HepG2 (cell line): ENCODE results near the gene GLRX5. TPM values are rescaled to one million over a fixed set of nuclear protein-coding genes. Genes with fewer than 3 reads are reported as not detected.

Source experiments
- ATAC-seq: fragments of 200-7000 bp; cut with Tn5 transposase; 3 replicates; pipeline ENCODE4 v1.9.1; 2020; ENCODE audit warnings: mild to moderate bottlenecking, moderate library complexity
- BruUV-seq: library from RNA; stranded (reverse); fragments of 400-500 nt; replicated peaks from 2 replicates; lab custom pipeline; 2021; lab: Mats Ljungman, UMichigan
- CTCF ChIA-PET: fragments of 300-600 bp; formaldehyde crosslinking; extraction: SDS; loops from one replicate; lab custom pipeline; 2021; ENCODE audit warnings: low total read pairs, inconsistent platforms, low intra/inter-chr PET ratio; lab: Yijun Ruan, JAX
- POLR2A ChIA-PET: fragments of 350-600 bp; sonication (Branson Sonifier 250); formaldehyde crosslinking; loops from one replicate; lab custom pipeline; 2020; ENCODE audit warnings: antibody characterized with exemption, inconsistent platforms; lab: Yijun Ruan, JAX
- DNase-seq: peaks from one replicate; pipeline ENCODE4 v3.0.0-alpha.2; 2015; ENCODE audit warnings: low spot score
- FAIRE-seq: peaks from 3 replicates; lab custom pipeline; 2011; peaks lifted over from hg19 to GRCh38; lab: Jason Lieb, UNC
- H2AFZ ChIP-seq: one replicate; pipeline ENCODE4 v1.6.1; 2011; ENCODE audit warnings: low read length, inconsistent platforms
- H3K27ac ChIP-seq: fragments of 300-600 bp; 3 replicates; pipeline ENCODE4 v1.8.0; 2011; ENCODE audit warnings: mixed run types, mild to moderate bottlenecking, mixed read lengths, low read length, inconsistent platforms; ENCODE audit not compliant: insufficient read depth; ENCODE audit errors: extremely low read length
- H3K27me3 ChIP-seq, 2 experiments: fragments of 200-600 bp in 1 of 2; 2 replicates in 1 of 2; 3 replicates in 1 of 2; pipeline versions ENCODE4 v1.6.0 to v1.8.0; 2011; ENCODE audit warnings: low read length in 2 of 2, mild to moderate bottlenecking in 2 of 2, moderate library complexity in 2 of 2, inconsistent platforms in 1 of 2; ENCODE audit not compliant: insufficient read depth in 2 of 2, control insufficient read depth in 1 of 2
- H3K36me3 ChIP-seq, 2 experiments: fragments of 200-600 bp in 1 of 2; replicated peaks in 1 of 2; 2 replicates in 1 of 2; 3 replicates in 1 of 2; pipeline versions ENCODE4 v1.5.1 to v1.8.0; 2011; ENCODE audit warnings: low read length in 2 of 2, inconsistent platforms in 1 of 2; ENCODE audit not compliant: insufficient read depth in 2 of 2, control insufficient read depth in 1 of 2
- H3K4me1 ChIP-seq: 2 replicates; pipeline ENCODE4 v1.5.1; 2012; ENCODE audit warnings: low read length, inconsistent platforms; ENCODE audit not compliant: insufficient read depth
- H3K4me2 ChIP-seq: 2 replicates; pipeline ENCODE4 v1.6.0; 2011; ENCODE audit warnings: low read depth, low read length, inconsistent platforms
- H3K4me3 ChIP-seq, 3 experiments: fragments of 200-600 bp in 1 of 3; sonication (generic), shearing (Covaris generic) in 1 of 3; replicated peaks in 1 of 3; 2 replicates each; pipeline ENCODE4 v1.5.1; 2011 to 2016; ENCODE audit warnings: low read length in 3 of 3, inconsistent platforms in 2 of 3, low read depth in 2 of 3, mild to moderate bottlenecking in 2 of 3, control low read depth in 1 of 3, mixed read lengths in 1 of 3; ENCODE audit not compliant: insufficient read depth in 1 of 3
- H3K79me2 ChIP-seq: one replicate; pipeline ENCODE4 v1.6.1; 2011; ENCODE audit warnings: low read length, inconsistent platforms; ENCODE audit not compliant: insufficient read depth
- H3K9ac ChIP-seq: 2 replicates; pipeline ENCODE4 v1.6.0; 2011; ENCODE audit warnings: mild to moderate bottlenecking, low read depth, low read length, inconsistent platforms; ENCODE audit not compliant: insufficient read depth
- H3K9me3 ChIP-seq: 2 replicates; pipeline ENCODE4 v1.5.1; 2012; ENCODE audit warnings: mild to moderate bottlenecking, low read length
- H4K20me1 ChIP-seq: 2 replicates; pipeline ENCODE4 v1.6.0; 2011; ENCODE audit warnings: inconsistent platforms, mild to moderate bottlenecking, low read length, moderate library complexity; ENCODE audit not compliant: insufficient read depth
- EZH2 ChIP-seq: conservative IDR thresholded peaks from 2 replicates; pipeline ENCODE4 v1.6.1; 2012; ENCODE audit warnings: mild to moderate bottlenecking, low read depth, low read length, moderate library complexity
- FOXM1 ChIP-seq: sonication (generic); formaldehyde crosslinking; IDR thresholded peaks from 2 replicates; pipeline ENCODE4 v1.5.0; 2020; ENCODE audit warnings: missing genetic modification reagents
- NFYB ChIP-seq: sonication (generic); formaldehyde crosslinking; IDR thresholded peaks from 2 replicates; pipeline ENCODE4 v1.4.0; 2020; ENCODE audit warnings: missing genetic modification reagents
- NR3C1 ChIP-seq: sonication (generic); formaldehyde crosslinking; IDR thresholded peaks from 2 replicates; pipeline ENCODE4 v1.4.0; 2020; ENCODE audit warnings: missing genetic modification reagents
- NRL ChIP-seq: sonication (generic); formaldehyde crosslinking; IDR thresholded peaks from 2 replicates; pipeline ENCODE4 v1.5.0; 2020; ENCODE audit warnings: missing genetic modification reagents, mild to moderate bottlenecking, moderate library complexity, borderline replicate concordance
- SSRP1 ChIP-seq: IDR thresholded peaks from 2 replicates; pipeline ENCODE4 v1.6.1; 2016; ENCODE audit warnings: control low read depth
- ZBTB1 ChIP-seq: sonication (generic); formaldehyde crosslinking; IDR thresholded peaks from 2 replicates; pipeline ENCODE4 v1.4.0; 2020; ENCODE audit warnings: missing genetic modification reagents, borderline replicate concordance
- ZIK1 ChIP-seq: sonication (generic); formaldehyde crosslinking; IDR thresholded peaks from 2 replicates; pipeline ENCODE4 v1.5.0; 2020; ENCODE audit warnings: mild to moderate bottlenecking, low read depth, missing genetic modification reagents, borderline replicate concordance
- ZNF121 ChIP-seq: sonication (generic); formaldehyde crosslinking; IDR thresholded peaks from 2 replicates; pipeline ENCODE4 v1.5.0; 2020; ENCODE audit warnings: mild to moderate bottlenecking, missing genetic modification reagents
- ZNF558 ChIP-seq: sonication (generic); formaldehyde crosslinking; IDR thresholded peaks from 2 replicates; pipeline ENCODE4 v1.9.0; 2022; ENCODE audit warnings: mild to moderate bottlenecking, missing genetic modification reagents, borderline replicate concordance
- ZNF644 ChIP-seq: IDR thresholded peaks from 2 replicates; pipeline ENCODE4 v1.6.1; 2016; ENCODE audit warnings: low read depth
- ZNF709 ChIP-seq: sonication (generic); formaldehyde crosslinking; IDR thresholded peaks from 2 replicates; pipeline ENCODE4 v1.5.0; 2020; ENCODE audit warnings: mild to moderate bottlenecking, missing genetic modification reagents
- ZNF737 ChIP-seq: sonication (generic); formaldehyde crosslinking; IDR thresholded peaks from 2 replicates; pipeline ENCODE4 v1.5.0; 2020; ENCODE audit warnings: missing genetic modification reagents, mild to moderate bottlenecking, borderline replicate concordance
- ZNF781 ChIP-seq: sonication (generic); formaldehyde crosslinking; IDR thresholded peaks from 2 replicates; pipeline ENCODE4 v1.5.1; 2020; ENCODE audit warnings: borderline replicate concordance, mild to moderate bottlenecking, missing genetic modification reagents; ENCODE audit errors: not compliant biosample characterization
- ZNF841 ChIP-seq: sonication (generic); formaldehyde crosslinking; IDR thresholded peaks from 2 replicates; pipeline ENCODE4 v1.8.1; 2023; ENCODE audit warnings: missing genetic modification reagents, borderline replicate concordance
- WGBS: methylation state at CpG from one replicate; pipeline ENCODE4 v1.1.6; 2017; ENCODE audit warnings: low lambda C conversion rate; 5-methylcytosine and 5-hydroxymethylcytosine counted together
- in situ Hi-C: cut with HindIII; loops from 2 replicates; pipeline ENCODE4 v1.10.0; 2017; ENCODE audit warnings: low pct_unique_long_range_greater_than_20kb; ENCODE audit not compliant: extremely low pct_ligation_motif_present
- intact Hi-C: fragments of 100-400 bp; cut with micrococcal nuclease; formaldehyde crosslinking; loops from one replicate; pipeline ENCODE4 v1.10.0; 2022; ENCODE audit not compliant: unreplicated experiment
- polyA plus RNA-seq, 8 experiments: library from polyadenylated mRNA; depleted of rRNA in 3 of 8; stranded (reverse) in 7 of 8; unstranded in 1 of 8; fragments of >200 nt; fragmentation: Illumina TruSeq in 4 of 8; extraction: Trizol in 4 of 8; gene quantifications; 2 replicates each; pipeline versions ENCODE4 v1.2.1 to v1.2.3, GENCODE V29; 2011 to 2016; ENCODE audit warnings: low read depth in 4 of 8, missing spikeins in 1 of 8, mixed read lengths in 1 of 8; ENCODE audit not compliant: insufficient read depth in 1 of 8
- total RNA-seq, 5 experiments: library from RNA; depleted of rRNA; stranded (reverse); fragments of >200 nt; fragmentation: Illumina TruSeq; extraction: Trizol; gene quantifications; 2 replicates each; pipeline ENCODE4 v1.2.3, GENCODE V29; 2016; ENCODE audit warnings: low read depth in 1 of 5
- TF ChIP-seq, protein P1 (sequence below): IDR thresholded peaks from 2 replicates; pipeline ENCODE4 v1.6.1; 2016; ENCODE audit warnings: missing genetic modification reagents, missing compliant biosample characterization
- TF ChIP-seq, protein P2 (sequence below): sonication (generic); formaldehyde crosslinking; IDR thresholded peaks from 2 replicates; pipeline ENCODE4 v1.8.0; 2022; ENCODE audit warnings: missing genetic modification reagents, mild to moderate bottlenecking, moderate library complexity, borderline replicate concordance

GLRX5 gene
- total and polyA plus RNA-seq, 2 of the 13 experiments (the other 11 are each of a cell fraction or from before 2014, with no cell fraction given), result 122 to 146 TPM

DNA sequence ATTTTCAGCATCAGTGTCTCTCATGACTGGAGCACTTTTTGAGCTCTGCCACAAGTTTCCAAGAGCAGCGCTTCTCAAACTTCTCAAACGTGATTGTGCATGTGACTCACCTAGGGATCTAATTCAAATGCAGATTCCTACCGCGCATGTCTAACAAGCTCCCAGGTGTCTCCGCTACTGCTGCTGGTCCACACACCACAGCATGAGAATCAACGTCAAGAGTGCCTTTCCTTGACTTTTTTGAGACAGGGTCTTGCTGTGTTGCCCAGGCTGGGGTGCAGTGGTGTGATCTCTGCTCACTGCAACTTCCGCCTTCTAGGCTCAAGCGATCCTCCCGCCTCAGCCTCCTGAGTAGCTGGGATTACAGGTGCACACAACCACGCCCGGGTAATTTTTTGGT is 22.4 kb downstream of the GLRX5 start:
- intact Hi-C loops, result no loop called here

DNA sequence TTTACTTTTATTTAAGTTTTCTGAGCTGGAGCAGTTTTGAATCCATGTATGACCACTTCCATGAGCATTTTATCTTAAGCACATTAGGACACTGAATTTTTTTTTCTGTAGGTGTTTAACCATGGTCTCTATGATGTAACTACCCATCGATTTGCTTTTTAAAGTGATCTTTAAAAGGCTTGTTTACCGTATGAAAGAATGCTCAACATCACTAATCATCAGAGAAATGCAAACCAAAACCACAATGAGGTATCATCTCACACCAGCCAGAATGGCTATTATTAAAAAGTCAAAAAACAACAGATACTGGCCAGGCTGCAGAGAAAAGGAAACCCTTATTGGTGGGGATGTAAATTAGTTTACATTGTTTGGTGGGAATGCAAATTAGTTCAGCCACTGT is 23.0 kb downstream of the GLRX5 start:
- H3K27me3 ChIP-seq, result no peaks in the 10 kb centered on the region
- 51% methylated on average over 2 of the region's 2 CpGs for WGBS
- no peak overlapping the region for H3K9ac ChIP-seq
- H3K4me3 ChIP-seq, result no peak overlapping the region
- DNase-seq, result no peak
- ChIA-PET CTCF (no interaction called here), POLR2A (no interaction called here)
- intact Hi-C loops, result no loop called here
- H3K4me1 ChIP-seq, result peaks cover 28% of the 10 kb centered on the region
- no peak overlapping the region for H3K27ac ChIP-seq
- H3K4me2 ChIP-seq, result no peak overlapping the region
- no peaks in the 10 kb centered on the region for H3K9me3 ChIP-seq
- H3K36me3 ChIP-seq, result no peaks in the 10 kb centered on the region
- H2AFZ ChIP-seq, result no peak overlapping the region
- no peaks in the 10 kb centered on the region for H3K79me2 ChIP-seq
- in situ Hi-C loops, result no loop called here
- no peaks in the 10 kb centered on the region for H4K20me1 ChIP-seq
- FAIRE-seq, result no peak
- no peak for ATAC-seq
- no TSS peak for BruUV-seq
- TF ChIP-seq, protein P1, sequence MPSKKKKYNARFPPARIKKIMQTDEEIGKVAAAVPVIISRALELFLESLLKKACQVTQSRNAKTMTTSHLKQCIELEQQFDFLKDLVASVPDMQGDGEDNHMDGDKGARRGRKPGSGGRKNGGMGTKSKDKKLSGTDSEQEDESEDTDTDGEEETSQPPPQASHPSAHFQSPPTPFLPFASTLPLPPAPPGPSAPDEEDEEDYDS (CRISPR knock-in tag), result no peak
- TF ChIP-seq ZNF709 (no peak), ZNF558 (CRISPR knock-in tag) (no peak), FOXM1 (CRISPR knock-in tag) (no peak), ZIK1 (CRISPR knock-in tag) (no peak), ZNF737 (no peak), NR3C1 (no peak), ZNF841 (CRISPR knock-in tag) (no peak), EZH2 (no peak), NFYB (CRISPR knock-in tag) (no peak), NRL (CRISPR knock-in tag) (no peak), ZNF781 (no peak), SSRP1 (no peak)

More for the DNA sequence above, 22.4 kb downstream of the GLRX5 start:
- POLR2A ChIA-PET, result interaction anchor here (1.6 kb wide), 1 partner anchor 10 kb away, joined by 4 read pairs; no protein-coding TSS in a partner anchor
- H3K9me3 ChIP-seq, result no peaks in the 10 kb centered on the region
- H3K27me3 ChIP-seq, result no peaks in the 10 kb centered on the region
- no TSS peak for BruUV-seq
- H3K36me3 ChIP-seq, result no peaks in the 10 kb centered on the region
- H2AFZ ChIP-seq, result no peak overlapping the region
- FAIRE-seq (no peak), DNase-seq (no peak), ATAC-seq (no peak)
- CTCF ChIA-PET, result no interaction called here
- no peak overlapping the region for H3K27ac ChIP-seq
- WGBS, result 96% methylated on average over 11 of the region's 11 CpGs
- TF ChIP-seq ZNF121 (CRISPR knock-in tag) (peak; percentile 48; the same call in 1 of the 2 replicates), ZBTB1 (CRISPR knock-in tag) (no peak), ZNF644 (no peak)
- TF ChIP-seq, protein P2, sequence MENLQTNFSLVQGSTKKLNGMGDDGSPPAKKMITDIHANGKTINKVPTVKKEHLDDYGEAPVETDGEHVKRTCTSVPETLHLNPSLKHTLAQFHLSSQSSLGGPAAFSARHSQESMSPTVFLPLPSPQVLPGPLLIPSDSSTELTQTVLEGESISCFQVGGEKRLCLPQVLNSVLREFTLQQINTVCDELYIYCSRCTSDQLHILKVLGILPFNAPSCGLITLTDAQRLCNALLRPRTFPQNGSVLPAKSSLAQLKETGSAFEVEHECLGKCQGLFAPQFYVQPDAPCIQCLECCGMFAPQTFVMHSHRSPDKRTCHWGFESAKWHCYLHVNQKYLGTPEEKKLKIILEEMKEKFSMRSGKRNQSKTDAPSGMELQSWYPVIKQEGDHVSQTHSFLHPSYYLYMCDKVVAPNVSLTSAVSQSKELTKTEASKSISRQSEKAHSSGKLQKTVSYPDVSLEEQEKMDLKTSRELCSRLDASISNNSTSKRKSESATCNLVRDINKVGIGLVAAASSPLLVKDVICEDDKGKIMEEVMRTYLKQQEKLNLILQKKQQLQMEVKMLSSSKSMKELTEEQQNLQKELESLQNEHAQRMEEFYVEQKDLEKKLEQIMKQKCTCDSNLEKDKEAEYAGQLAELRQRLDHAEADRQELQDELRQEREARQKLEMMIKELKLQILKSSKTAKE, result no peak
- H3K4me2 ChIP-seq, result no peak overlapping the region
- in situ Hi-C loops, result no loop called here
- no peaks in the 10 kb centered on the region for H4K20me1 ChIP-seq
- no peak overlapping the region for H3K4me3 ChIP-seq
- peaks cover 23% of the 10 kb centered on the region for H3K4me1 ChIP-seq
- H3K79me2 ChIP-seq, result no peaks in the 10 kb centered on the region
- H3K9ac ChIP-seq, result no peak overlapping the region
